Germinal center (tissue), 1 donor: ENCODE data around the gene NME4.
"Not testable (repeated sequence)": the region's sequence is repeated elsewhere in the genome, so short reads cannot be mapped to it uniquely, and the experiment has no call there.

Experiments used
- DNase-seq: peaks from one replicate; pipeline ENCODE4 v3.0.0; 2012; ENCODE audit warnings: mixed read lengths, low spot score

Gene NME4

DNA sequence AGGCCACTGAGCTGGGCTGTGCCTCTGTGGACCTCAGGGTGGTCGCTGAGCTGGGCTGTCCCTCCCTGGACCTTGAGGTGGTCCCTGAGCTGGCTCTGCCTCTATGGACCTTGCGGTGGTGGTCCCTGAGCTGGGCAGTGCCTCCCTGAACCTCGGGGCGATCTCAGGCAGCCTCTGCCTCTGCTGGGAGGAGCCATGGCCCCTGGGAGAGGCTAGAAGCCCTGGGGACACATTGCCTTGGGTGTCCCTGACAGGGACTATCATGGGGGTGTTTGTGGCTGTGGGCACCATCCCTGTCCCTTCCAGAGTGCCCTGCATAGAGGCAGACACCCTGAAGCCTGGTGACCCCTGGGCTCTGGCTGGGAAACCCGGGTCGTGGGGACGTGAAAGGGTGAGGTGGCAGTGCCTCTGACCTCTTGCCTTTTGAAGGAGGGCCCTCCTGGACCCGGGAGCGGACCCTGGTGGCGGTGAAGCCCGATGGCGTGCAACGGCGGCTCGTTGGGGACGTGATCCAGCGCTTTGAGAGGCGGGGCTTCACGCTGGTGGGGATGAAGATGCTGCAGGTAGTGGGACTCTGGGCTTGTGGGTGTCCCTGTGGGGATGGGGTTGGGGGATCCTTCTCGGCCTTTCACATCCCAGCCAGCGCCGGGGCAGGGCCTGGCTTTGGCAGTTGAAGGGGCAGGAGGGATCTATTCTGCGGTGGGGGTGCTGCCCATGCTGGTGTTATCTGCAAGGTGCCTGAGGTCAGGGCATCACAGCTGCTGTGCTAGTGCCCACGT lies 1.8 kb downstream of the NME4 start:
- no peak for DNase-seq

DNA sequence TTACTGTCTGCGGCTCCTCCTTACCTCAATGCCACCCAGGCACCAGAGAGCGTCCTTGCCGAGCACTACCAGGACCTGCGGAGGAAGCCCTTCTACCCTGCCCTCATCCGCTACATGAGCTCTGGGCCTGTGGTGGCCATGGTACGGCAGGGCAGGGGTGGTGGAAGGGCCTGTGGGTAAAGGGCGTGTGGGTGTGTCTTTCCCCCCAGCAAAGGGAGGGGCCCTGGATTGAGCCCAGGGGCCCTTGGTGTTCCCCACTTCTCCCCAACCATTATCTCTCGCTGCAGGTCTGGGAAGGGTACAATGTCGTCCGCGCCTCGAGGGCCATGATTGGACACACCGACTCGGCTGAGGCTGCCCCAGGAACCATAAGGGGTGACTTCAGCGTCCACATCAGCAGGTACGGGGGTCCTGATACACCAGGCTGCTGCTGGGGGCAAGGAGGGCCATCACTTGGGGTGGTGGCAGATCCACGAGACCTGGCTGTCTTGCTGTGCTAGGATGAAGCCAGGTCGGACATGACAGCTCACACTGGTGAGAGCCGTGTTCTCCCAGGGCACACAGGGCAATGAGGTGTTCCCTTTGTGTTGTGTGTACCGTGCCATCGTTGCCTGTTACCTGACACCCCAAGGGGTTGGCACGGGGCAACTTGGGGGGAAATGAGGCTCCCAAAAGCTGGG lies 2.5 kb downstream of the NME4 start:
- DNase-seq: no peak

DNA sequence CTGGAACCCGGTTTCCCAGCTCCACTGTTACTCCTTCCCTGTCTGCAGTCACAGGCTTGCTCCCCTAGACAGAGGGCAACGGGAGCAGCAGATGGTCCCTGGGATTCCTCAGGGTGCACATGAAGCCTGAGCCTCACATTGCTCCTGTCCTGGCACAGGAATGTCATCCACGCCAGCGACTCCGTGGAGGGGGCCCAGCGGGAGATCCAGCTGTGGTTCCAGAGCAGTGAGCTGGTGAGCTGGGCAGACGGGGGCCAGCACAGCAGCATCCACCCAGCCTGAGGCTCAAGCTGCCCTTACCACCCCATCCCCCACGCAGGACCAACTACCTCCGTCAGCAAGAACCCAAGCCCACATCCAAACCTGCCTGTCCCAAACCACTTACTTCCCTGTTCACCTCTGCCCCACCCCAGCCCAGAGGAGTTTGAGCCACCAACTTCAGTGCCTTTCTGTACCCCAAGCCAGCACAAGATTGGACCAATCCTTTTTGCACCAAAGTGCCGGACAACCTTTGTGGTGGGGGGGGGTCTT lies 3.1 kb downstream of the NME4 start:
- DNase-seq: no peak

DNA sequence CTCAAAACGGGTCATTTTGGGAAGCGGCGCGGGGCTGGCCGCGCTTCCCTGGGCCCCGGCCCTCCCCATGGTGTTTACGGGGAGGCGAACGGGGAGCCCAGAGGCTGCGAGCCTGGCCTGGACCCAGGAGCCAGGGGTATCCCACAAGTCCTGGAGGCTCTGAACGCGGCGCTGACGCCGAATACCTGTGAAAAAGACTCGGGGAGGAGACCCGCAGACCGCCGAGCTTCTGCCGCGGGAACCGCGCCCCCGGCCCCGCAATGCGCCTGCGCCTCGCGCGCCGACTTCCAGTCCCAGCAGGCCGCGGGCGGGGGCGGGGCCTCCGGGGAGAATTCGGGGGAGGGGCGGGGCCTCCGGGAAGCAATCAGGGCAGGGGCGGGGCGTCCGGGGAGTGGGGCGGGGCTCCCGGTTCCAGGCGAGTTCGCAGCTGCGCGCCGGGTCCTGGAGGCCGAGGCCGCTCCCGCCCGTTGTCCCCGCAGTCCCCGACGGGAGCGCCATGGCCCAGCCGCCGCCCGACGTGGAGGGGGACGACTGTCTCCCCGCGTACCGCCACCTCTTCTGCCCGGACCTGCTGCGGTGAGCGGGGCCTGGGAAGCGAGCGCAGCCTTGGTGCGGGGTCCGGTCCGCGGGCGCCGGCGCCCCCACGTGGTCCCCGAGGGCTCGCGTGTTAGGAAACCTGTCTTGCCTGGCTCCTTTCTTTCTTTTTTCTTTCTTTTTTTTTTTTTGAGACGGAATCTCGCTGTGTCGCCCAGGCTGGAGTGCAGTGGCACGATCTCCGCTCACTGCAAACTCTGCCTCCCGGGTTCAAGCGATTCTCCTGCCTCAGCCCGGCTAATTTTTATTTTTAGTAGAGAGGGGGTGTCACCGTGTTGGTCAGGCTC lies 4.7 kb downstream of the NME4 start, which contains the start of gene DECR2:
Gene DECR2, plus strand, starts transcription at position 418 of the 881 bp plus-strand sequence. Its CDS starts 79 bp downstream, at position 497.
- peak; percentile 97 for DNase-seq

DNA sequence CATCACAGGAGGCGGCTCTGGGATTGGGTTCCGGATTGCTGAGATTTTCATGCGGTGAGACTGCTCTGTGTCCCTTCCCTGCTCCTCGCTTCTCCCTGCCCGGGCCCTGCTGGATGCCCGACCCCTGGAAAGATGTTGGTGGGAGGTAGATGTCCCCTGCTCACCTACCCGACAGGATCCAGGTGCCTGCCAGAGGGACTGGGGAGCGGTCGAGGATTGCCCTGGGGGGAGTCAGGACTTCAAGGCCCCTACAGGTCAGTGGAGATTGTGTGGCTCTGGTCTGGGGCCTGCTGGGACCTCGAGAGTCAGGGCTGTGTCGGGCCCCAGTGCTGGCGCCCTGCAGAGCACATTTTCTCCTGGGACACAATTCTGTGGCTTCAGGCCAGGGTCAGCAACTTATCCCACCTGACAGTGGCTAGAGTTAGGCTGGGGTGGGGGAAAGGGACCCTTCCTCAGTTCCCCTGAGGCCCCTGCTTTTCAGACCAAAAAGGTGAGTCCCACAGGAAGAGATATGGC lies 8.0 kb downstream of the NME4 start:
- no peak for DNase-seq

DNA sequence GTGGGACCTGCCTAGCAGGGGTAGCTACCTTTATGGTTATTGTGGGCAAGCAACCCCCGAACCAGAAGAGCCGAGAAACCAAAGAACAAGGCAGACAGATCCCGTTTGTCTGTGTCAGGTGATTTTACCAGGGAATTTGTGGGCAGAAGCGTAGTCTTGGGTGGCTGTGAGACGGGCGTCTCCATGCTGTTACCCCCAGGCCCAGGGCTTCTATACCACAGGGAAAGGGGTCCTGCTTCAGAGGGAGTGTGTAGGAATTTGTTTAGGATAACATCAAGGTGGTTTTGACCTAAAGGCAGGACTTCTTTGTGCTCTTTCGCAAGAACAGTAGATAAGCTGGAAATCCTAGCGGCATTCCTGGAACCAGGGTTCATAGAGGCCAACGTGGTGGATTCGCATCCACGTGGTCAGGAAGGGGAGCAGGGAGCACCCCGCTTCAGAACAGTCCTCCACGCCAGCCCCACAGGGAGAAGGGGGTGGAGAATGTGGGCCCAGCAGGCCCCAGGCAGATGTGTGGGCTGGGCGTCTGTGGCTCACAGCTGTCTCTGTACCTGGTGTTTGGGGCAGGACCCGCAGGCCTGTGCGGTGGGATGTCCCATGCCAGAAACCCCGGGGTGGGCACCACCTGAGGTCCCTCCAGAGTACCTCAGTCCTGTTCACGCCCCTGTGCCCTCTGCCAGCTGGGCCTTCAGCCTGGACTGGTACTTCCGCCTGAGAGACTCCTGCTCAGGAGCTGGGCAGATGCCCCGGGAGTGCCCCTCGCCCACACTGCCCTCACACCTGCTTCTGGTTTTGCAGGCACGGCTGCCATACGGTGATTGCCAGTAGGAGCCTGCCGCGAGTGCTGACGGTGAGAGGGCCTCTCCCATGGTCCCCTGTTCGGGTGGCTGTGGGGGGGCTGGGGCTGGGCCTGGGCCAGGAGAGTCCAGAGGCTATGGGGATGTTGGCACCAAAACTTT lies 8.8 kb downstream of the NME4 start:
- DNase-seq: no peak

DNA sequence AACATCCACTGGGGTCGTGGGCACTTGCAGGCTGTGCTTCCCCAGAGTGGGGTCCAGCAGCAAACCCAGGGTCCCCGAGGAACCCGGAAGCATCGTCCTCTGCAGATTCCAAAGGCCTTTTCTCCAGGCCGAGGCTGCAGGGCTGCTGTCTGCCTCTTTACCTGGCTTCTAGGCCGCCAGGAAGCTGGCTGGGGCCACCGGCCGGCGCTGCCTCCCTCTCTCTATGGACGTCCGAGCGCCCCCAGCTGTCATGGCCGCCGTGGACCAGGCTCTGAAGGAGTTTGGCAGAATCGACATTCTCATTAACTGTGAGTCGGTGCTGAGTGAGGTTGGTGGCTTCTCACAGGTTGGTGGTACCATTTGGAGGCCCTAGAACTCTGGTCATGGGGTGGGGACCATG lies 10.3 kb downstream of the NME4 start:
- DNase-seq: no peak

DNA sequence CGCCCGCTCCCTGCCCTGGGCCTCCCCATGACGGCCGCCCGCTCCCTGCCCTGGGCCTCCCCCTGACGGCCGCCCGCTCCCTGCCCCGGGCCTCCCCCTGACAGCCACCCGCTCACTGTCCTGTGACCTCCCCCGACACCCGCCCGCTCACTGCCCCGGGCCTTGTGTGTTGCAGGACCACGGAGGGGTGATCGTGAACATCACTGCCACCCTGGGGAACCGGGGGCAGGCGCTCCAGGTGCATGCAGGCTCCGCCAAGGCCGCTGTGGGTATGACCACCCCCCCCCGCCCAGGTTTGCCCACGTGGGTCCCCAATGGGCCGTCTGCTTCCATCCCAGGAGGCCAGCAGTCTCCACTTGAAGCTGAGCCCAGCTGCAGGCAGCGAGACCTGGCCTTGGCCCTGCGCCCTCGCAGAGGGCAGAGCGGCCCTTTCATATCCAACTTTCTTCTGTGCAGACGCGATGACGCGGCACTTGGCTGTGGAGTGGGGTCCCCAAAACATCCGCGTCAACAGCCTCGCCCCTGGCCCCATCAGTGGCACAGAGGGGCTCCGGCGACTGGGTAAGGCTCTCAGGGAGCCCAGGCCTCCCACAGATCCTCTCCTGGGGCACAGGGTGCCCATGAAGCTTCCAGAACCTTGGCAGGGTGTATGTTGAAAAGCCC lies 13.6 kb downstream of the NME4 start:
- DNase-seq: no peak

DNA sequence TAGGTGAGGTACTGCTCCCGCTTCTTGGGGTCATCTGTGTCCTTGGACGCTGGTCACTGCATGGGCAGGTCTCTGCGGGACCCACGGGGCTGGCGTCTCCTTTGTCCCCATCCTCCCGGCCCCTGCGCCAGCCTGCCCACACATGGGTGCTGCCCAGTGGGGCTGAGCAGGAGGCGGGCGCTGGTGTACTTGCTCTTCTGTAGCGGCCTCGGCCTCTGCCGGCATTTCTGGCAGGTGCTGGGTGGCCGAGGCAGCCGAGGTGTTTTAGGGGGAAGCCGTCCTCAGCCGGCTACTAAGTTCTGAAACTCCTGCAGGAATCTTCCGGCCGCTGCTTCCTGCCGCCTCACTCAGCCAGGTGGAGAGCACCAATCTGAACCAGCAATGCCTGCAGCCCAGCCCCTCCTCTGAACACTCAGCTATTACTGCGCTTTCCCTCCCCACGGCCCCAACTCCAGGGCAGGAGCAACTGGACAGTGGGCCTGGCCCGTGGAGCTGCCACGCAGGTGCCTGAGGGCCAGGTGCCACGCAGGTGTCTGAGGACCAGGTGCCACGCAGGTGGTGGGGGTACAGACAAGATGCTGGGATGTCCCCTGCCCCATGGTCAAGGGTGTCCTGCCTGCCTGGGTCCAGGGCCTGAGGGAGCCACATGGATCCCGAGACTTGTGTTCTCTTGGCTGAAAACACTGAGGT lies 14.7 kb downstream of the NME4 start:
- DNase-seq: no peak

DNA sequence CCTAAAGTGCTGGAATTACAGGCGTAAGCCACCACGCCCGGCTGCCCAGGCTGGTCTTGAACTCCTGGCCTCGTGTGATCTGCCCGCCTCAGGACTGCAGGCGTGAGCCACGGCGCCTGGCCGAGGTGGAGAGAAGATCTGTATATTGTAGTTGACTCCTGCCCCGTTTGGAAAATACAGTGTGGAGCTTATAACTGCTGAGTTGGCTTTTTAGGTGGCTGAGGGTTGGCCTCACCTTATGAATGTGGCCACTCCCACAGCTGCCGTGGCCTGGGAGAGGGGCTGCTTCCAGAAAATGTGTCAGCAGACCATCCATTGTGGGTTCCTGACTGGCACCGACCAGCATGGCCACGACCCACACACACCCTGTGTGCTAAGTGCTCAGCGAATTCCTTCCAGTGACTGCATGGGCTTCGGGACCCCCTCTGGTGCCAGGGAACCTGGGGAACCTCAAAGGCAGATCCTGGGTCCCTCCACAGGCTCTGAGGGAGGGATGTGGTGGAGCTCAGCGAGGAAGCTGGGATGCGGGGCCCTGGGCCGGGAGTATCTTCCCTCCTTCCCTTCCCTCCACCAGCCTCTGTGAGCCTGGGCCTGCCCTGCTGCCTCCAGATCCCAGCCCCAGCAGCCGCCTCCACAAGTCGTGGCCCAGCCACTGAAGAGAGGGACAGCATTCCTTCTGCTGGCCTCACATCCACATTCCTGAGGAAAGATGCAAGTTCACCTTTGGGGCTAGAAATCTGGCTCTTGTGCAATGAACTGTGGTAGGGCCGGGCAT lies 17.6 kb downstream of the NME4 start:
- no peak for DNase-seq

DNA sequence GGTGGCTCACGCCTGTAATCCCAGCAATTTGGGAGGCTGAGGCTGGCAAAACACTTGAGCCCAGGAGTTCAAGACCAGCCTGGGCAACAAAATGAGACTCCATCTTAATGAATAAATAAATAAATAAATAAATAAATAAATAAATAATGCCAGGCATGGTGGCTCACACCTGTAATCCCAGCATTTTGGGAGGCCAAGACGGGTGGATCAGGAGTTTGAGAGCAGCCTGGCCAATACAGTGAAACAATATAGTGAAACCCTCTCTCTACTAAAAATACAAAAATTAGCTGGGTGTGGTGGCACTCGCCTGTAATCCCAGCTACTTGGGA lies 18.1 kb downstream of the NME4 start:
- not testable (repeated sequence) for DNase-seq

DNA sequence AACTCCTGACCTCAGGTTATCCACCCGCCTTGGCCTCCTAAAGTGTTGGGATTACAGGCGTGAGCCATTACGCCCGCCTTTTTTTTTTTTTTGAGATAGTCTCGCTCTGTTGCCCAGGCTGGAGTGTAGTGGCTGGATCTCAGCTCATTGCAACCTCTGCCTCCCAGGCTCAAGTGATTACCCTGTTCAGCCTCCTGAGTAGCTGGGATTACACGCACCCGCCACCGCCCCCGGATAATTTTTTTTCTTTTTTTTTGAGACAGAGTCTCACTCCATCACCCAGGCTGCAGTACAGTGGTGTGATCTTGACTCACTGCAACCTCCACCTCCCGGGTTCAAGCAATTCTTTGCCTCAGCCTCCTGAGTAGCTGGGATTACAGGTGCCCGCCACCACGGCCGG lies 25.2 kb downstream of the NME4 start:
- DNase-seq: not testable (repeated sequence)

DNA sequence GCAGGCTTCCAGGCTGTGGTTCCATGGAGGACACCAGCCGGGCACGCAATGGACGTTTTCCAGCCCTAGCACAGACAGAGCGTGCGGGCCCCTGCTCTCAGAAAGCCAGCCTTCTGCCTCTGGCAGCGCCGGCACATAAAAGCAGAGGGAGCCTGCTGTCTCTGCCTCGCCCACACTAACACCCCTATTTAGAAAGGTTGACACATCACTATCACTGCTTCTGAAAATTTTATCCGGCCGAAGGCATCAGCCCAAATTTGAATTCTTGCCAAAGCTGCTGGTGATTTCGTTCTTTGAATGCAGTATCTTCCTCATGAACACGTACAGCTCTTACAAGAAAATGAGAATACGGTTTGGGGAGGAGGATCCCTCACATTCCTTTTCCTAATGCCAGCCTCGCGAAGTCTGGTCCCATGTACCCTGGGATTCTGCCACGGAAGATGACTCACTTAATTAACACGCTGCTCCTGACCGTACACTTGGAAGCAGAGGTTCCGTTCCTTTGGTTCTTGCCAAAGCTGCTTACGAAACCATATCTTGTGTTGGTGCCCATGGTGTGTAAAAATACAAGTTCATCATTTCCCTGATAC lies 27.1 kb downstream of the NME4 start:
- no peak for DNase-seq

DNA sequence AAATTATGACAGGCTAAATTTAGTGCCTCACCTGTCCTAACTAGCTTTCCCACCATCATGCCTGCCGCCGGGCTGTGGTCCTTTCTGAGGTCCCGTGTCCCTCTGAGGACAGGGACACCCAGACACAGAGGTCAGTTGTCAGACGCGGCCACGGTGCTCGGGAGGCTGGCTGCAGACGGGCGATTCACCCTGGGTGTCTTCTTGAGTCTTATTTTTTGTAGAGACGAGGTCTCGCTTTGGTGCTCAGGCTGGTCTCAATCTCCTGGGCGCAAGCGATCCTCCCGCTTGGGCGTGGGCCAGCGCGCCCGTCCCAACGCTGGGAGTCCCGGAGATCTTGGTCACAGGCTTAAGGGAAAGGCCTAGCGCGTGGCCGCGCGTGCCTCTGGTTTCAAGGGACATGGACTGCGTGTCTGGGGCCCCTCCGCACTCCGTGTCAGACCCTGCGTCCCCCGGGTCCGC lies 27.7 kb downstream of the NME4 start:
- no peak for DNase-seq

DNA sequence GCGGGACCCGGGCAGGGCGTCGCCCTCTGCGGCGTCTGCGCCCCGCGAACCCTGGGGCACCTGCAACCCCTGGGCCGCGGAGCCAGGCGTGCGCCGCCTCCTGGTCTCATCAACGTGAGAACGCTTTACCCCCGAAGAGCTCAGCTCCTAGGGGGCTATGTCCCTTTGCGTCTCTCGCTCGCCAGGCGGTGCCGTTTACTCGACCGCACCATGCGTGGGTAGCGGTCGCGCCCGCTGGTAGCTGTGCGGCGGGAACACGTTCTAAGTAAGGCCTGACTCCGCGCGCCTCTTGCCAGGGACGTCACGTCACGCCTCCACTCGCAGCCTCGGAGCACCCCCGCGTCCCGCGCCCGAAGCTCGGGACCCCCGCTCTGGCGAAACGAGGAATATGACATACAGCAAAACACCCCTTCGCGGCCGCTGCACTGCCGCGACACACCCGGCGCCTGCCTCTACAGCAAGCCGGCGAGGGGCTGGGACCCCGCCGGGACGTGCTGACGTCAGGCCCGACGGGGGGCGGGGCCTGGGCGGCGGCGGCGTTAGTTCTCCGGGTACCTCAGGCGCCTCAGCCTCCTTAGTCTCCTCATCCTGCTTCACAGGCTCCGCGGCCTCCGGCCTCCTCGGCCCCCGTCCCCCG lies 28.2 kb downstream of the NME4 start, which contains the start of gene RAB11FIP3:
Gene RAB11FIP3, plus strand, starts transcription at position 568 of the 637 bp plus-strand sequence. CDS start 358 bp downstream, outside the sequence.
- peak; percentile 90 for DNase-seq

DNA sequence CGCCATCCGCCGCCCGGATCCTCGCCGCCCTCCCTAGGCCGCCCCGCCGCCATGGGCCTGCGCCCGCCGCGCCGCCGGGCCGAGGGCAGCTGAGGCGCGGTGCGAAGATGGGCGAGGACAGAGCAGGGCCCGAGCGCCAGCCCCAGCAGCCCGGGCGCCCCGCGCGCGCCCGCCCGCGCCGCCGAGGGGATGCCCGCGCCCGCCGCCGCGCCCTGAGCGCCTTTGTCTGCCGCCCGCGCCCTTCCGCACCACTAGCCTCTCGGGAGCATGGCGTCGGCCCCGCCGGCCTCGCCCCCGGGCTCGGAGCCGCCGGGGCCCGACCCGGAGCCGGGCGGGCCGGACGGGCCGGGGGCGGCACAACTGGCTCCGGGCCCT lies 28.7 kb downstream of the NME4 start:
- DNase-seq: peak; percentile 55

DNA sequence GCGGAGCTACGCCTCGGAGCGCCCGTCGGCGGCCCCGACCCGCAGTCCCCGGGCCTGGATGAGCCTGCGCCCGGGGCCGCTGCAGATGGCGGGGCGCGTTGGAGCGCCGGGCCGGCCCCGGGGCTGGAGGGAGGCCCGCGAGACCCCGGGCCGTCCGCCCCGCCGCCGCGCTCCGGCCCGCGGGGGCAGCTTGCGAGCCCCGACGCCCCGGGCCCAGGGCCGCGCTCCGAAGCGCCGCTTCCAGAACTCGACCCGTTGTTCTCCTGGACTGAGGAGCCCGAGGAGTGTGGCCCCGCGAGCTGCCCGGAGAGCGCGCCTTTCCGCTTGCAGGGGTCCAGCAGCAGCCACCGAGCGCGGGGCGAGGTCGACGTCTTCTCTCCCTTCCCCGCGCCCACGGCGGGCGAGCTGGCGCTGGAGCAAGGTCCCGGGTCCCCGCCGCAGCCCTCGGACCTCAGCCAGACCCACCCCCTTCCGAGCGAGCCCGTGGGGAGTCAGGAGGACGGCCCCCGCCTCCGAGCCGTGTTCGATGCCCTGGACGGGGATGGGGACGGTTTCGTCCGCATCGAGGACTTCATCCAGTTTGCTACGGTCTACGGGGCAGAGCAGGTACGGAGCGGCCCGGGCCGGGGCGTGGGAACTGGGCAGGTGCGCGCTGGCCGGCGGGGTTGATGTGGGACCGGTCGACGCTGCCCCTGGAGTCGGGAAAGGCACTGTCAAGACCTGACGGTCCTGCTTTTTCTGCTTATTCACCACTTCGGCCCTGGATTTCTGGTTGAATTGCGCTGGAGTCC lies 29.3 kb downstream of the NME4 start:
- DNase-seq: no peak
